Measurements from ENCODE around the gene PSAP.

Gene PSAP

DNA sequence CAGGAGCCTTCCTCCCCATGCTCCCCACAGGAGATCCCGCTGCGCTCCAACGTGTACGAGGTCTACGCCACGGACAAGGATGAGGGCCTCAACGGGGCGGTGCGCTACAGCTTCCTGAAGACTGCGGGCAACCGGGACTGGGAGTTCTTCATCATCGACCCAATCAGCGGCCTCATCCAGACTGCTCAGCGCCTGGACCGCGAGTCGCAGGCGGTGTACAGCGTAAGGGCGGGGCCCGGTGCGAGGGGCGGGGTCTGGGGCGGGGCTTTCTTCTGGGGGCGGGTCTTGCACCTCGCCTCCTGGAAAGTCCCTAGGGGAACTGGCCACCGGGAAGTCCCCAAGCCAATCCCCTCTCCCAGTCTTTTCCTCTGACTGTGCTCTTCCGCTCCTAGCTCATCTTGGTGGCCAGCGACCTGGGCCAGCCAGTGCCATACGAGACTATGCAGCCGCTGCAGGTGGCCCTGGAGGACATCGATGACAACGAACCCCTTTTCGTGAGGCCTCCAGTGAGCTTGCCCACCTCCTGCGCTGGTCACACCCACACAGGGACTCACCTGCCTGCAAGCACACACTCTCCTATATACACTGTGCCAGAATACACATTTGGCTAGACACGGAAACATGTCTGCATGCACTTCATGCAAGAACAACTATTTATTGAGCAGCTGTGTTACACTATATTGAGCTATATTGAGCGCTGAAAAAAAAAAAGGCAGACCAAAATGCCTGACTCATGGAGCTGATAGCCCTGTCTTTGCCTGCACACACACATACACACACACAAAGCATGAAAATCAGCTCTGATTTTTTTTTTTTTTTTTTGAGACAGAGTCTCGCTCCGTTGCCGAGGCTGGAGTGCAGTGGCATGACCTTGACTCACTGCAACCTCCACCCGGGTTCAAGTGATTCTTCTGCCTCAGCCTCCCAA lies 45.0 kb downstream of the PSAP start:
- no peak for DNase-seq

DNA sequence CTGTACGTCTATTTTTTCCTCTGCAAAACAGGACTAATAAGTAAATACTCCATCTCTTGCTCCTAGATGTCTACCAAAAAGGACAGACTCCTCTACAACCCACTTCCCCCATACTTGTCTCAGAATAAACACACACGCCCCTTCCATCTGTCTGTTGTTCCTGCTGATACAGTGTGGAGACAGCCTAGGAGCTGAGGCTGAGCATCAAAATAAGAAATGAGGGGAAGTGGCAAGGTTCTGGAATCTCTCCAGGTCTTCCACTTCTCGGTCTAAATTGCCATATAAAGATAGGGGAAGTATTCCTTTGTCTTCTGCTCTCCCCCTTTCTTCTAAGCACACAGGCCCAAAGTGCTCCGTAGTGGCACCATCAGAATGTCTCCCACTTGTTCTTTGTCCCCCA lies 47.0 kb downstream of the PSAP start:
- DNase-seq: no peak

DNA sequence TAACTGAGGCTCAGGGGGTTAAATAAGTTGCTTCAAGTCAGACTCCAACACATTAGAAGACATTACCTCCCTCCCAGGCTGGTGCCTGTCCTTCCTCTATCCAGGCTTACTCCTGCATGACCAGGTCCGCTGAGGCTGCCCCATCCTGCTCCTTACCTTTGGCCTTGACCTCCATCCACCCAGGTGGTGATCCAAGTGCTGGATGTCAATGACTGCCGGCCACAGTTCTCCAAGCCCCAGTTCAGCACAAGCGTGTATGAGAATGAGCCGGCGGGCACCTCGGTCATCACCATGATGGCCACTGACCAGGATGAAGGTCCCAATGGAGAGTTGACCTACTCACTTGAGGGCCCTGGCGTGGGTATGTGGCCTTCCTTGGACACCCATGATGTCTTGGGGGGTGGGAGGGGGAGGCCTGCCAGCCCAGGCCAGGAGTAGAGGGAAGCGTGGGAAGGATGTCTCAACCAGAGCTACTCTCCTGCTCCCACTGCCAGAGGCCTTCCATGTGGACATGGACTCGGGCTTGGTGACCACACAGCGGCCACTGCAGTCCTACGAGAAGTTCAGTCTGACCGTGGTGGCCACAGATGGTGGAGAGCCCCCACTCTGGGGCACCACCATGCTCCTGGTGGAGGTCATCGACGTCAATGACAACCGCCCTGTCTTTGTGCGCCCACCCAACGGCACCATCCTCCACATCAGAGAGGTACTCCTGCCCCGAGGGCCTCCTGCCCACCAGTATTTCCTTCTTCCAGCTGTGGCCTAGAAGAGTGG lies 48.1 kb downstream of the PSAP start:
- no peak for DNase-seq

DNA sequence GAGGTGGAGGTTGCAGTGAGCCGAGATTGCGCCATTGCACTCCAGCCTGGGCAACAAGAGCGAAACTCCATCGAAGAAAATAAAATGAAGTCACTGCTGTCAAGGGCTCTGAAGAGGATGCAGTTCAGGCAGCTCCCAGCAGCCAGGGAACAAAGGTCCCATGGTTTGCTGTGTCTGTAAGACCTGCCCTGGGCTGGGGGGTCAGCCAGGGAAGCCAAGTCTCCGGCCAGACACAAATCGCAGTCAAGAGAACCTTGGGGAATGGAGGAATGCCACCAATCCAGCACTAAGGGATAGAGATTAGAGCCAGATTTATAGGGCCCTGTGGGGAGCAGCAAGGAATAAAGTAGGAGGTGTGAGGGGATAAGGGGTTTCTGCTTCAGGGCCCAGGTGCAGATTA lies 48.8 kb downstream of the PSAP start:
- DNase-seq: no peak

DNA sequence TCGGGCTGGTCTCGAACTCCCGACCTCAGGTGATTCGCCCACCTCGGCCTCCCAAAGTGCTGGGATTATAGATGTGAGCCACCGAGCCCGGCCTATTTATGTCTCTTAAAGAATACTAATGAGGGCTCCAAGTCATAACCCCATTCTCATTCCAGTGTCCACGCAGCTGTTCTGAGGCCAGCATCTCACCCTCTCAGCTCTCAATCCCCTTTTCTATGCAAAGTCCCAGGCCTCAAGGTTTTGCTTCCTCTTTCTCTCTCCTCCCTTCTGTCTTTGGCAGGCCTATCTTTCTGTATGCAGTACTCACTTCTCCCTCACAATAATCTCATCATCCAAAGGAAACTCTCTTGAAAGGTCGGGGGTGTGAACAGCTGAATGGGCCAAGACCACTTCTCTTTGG lies 49.7 kb downstream of the PSAP start:
- no peak for DNase-seq

DNA sequence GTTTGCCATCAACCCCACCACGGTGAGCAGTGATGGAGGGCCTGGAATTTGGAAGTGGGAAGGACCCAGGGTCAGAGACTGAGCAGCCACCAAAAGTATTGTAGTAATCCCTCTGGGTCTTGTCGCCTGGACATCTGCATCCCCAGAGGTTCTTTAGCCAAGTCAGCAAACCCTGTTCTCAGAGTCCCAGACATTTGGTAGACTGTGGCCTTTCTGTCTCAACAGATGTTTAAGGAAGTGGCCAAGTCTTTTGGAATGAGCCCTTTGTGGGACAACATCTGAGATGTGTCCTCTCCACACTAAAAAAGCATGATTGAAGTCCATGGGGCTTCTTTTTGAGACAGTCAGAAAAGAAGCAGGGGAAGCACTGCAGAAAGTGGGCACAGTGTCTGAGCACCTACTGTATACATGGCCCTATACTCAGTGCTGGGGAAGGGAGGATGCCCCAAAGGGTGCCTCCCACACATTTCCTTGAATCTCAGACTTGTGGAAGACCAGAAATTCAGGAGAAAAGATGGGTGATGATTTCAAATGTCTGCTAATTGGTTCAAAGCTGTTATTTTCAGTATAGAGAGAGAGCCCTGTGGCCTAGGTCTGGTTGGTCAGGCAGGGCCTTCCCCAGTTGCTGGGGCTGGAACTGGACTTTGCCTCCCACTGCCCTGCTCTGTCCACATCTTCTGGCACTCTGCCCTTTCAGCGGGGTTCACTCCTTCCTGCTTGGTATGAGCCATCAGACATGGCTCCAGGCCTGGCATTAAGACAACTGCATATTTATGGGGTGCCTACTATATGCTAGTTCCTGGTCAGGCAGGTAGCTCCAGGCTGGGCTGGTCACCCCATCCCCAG lies 51.2 kb downstream of the PSAP start:
- DNase-seq: no peak

- no peak for DNase-seq
Observed at GRCh38 chr10:71799112-71799511, 51.9 kb downstream of the PSAP start.

- no peak for DNase-seq
Observed at GRCh38 chr10:71798308-71798624, 52.8 kb downstream of the PSAP start.

DNA sequence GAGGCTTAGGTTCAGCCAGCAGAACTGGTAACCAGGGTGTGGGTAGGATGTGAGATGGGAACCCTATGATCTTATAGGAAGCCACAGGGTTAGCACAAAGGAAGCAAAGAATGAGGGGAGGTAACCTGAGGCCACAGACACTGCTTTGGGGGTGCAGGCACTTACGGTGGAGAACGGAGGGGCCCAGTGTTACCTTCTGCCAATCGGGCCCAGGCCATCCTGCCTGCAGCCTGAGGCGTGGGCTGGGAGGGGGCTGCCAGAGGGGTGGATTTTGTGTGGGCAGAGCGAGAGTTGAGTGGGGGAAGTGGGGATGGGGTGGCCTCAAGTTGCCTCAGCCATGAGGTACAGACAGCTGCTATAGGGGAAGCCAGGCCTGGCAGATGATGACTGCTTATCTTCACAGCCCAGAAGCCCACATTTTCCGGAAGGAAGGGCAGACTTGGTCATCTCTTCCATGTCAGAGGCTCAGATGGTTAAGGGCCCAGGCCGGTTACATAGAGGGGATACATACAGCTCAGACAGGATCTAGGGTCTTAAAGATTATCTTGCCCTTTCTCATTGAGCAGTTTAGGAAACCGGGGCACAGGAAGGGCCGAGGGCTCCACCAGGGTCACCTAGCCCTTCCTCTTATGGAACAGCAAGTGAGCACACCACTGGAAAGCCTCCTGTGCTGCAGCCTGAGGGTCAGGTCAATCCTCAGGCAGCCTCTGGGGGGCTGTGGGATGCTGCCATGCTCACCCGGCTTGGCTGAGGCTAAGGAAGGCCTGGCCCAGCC lies 53.3 kb downstream of the PSAP start:
- DNase-seq: no peak

DNA sequence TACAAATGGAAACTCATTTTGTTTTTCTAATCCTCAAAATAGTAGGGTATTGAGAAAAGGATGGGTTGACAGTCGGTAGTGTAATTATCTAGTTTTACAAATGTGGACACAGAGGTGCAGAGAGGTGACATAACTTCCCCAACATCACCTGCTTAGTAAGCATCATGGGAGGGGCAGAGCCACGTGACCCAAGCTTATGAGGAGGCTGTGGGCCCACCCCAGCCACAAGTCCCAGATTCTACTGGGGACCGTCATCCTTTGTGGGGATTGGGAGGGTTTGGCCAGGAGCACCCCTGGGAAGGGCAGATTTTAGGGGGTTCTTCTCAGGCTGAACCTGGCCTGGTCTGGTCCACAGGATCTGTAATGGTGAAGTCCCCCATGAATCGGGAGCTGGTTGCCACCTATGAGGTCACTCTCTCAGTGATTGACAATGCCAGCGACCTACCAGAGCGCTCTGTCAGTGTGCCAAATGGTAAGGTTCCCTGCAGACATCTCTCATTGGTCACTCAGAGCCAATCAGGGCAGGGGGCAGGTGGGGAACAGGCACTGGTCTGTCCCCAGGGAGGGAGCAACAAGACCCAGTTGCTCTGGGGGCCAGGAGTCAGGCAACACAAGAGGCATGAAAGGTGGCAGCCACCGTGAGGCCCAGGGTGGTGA lies 54.2 kb downstream of the PSAP start:
- no peak for DNase-seq

DNA sequence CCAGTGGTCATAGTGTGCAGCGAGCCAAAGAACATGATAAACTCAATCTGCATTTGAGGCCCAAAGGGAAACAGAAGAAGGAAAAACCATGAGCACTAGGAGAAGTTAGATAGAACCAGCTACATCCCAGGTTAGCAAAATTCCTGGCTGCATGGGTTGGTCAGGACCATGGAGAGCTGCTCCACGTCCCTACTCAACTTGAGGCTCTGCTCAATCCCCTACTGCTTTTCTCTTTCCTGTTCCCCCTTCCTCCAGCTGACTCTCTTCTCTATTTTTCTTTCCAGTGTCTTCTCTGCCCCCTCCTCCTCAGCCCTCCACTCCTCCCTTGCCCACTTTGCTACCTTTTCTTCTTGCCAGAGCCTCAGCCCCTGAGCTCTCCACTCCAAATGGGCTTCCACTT lies 55.8 kb downstream of the PSAP start:
- DNase-seq: no peak

GRCh38 chr10:71790749-71791440 lies 60.2 kb downstream of the PSAP start:
- no peak for DNase-seq

GRCh38 chr10:71789871-71790270 lies 61.2 kb downstream of the PSAP start:
- DNase-seq: no peak

DNA sequence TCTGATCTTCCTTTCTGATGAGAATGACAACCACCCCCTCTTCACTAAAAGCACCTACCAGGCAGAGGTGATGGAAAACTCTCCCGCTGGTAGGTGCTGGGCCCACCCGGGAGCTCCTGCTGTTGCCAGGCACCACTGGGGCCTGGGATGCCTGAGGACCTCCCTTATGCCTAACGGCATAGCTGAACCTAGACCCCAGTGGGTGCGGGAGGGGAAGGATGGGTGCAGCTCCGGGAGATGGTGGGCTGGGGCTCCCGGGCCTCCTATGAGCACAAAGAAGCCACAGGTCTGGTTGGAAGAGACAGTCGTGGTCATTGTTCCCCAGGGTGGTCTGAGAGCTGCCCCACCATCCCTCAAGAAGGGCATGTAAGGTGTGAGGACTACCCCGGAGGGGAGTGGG lies 62.1 kb downstream of the PSAP start:
- no peak for DNase-seq

DNA sequence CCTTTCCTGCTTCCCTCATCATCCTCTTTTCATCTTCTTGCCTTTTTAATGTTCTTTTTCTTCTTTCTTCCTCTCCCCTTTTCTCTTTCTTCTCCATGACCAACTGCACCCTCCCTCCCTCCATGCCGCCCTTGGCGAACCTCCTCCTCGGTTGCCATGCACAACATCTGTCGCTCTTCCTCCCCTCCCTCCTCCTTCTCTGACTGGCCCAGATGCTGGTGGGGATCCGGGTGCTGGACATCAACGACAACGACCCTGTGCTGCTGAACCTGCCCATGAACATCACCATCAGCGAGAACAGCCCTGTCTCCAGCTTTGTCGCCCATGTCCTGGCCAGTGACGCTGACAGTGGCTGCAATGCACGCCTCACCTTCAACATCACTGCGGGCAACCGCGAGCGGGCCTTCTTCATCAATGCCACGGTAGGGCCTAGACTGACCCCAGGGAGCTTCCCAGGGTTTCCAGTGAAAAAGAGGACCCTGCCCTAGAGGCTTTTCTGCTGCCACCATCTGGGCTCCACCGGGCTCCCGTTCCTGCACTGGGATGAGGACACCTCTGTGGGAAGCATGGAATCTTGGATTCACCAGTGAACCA lies 66.3 kb downstream of the PSAP start:
- DNase-seq: no peak

DNA sequence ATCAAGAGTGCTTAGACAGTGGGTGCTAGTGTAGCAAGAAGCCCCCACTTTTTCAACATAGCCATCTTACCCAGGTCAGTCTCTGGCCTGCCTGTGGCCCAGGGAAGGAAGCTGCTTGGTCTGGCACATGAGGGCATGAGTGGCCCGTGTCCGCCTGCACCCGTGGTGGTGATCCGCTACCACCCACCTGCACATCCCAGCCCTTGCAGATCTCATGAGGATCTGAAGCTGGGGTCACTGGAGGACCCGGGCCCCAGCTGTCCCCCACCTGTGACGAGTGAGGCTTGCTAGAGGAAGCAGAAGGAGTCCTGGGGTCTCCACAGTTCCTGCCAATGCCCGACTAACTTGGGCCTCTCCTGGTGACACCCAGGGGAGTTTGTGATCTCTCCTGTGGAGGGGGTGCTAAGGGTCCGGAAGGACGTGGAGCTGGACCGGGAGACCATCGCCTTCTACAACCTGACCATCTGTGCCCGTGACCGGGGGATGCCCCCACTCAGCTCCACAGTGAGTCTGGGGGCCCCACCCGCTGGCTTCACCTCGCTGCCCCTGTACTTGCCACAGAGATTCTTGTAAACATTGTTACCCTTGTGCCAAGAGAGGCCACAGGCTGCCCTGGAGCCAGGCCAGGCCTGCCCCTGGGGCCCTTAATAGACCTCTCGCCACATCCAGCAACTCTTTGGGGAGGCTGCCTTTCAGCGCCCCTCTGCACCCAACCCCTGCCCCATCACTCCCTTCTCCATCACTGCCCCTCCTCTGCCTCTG lies 67.0 kb downstream of the PSAP start:
- DNase-seq: no peak

- DNase-seq: no peak
Observed at GRCh38 chr10:71782917-71783490, 68.0 kb downstream of the PSAP start.

DNA sequence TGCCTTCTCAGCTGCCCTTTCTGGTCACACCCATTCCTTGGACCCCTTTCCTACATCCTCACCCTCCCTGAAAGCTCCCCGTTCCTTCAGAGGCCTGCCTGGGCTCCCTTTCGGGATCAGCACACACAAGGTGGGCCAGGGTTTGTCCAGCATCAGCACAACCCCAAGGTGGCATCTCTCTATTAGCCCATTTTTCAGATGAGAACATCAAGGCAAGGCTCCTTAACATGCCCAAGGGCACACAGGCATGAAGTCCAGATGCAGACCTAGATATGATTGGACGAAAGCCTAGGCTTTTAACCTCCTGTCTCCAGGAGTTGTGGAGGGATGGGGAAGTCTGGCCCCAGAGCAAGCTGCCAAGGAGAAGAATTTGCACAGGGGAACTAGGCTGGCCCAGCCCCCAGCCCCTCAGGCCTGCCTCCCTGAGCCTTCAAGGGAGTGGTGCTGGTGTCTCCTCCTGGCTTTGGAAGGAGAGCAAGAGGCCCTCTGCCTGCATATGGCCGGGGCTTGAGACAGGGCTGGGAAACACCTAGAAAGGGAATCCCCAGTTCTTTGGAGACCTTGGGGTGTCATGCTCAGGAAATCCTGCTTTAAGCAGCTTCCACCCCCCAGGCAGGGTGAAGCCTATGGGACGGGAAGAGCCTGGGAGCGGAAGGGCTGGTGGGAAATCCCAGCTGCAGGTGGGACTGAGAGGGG lies 68.7 kb downstream of the PSAP start:
- no peak for DNase-seq

DNA sequence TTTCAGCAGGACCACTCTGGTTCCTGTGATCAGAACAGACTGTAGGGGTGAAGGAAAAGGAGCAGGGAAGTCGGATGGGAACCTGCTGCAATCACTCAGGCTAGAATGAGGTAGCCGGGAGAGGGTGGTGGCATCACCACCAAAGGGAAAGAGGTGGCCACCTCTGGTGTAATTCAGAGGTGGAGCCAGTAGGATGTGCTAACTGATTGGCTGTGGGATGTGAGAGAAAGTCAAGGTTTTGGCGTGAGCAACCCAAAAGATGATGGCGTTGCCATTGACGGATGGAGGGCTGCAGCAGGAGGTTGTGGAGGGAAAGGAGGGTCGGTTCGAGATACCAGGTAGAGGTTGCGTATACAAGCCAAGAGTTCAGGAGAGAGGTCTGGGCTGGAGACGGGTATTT lies 70.3 kb downstream of the PSAP start:
- DNase-seq: no peak
